Adrenal gland (tissue), 5 donors: Measurements from ENCODE around the gene SIRT5.

Experiments
- CTCF ChIP-seq, 6 experiments: fragments of 450-650 bp in 4 of 6; fragments of 200-600 bp in 2 of 6; sonication (generic) in 1 of 6; IDR thresholded peaks; 1 replicate in 5 of 6; 2 replicates in 1 of 6; pipeline versions ENCODE4 v1.5.1 to v1.8.0; 2016 to 2021; ENCODE audit warnings: antibody characterized with exemption in 6 of 6, mild to moderate bottlenecking in 2 of 6, moderate library complexity in 1 of 6
- POLR2A ChIP-seq, 2 donors: fragments of 450-650 bp; IDR thresholded peaks; one replicate each; pipeline ENCODE4 v1.6.1; 2017; ENCODE audit warnings: antibody characterized with exemption in 2 of 2, mild to moderate bottlenecking in 2 of 2, moderate library complexity in 1 of 2
- donor health status: DM: no; HTN: no; CAD: no.

GRCh38 chr6:13630499-13630898 lies 56.1 kb downstream of the SIRT5 start:
- TF ChIP-seq POLR2A (IDR thresholded peaks at IDR 0.05) (no peak), CTCF (IDR thresholded peaks at IDR 0.05) (no peak)
